ENCODE results near the gene SGF29.

GRCh38 chr16:28514246-28514645 is 39.5 kb upstream of the SGF29 start:
- TF ChIP-seq POLR2A (IDR thresholded peaks at IDR 0.05) (no peak), CTCF (IDR thresholded peaks at IDR 0.05) (no peak), EP300 (IDR thresholded peaks at IDR 0.05) (no peak)

All from ovary (tissue), 3 donors.